ENCODE results near the gene GGTA1.
"Not testable (repeated sequence)": the region's sequence is repeated elsewhere in the genome, so short reads cannot be mapped to it uniquely, and the experiment has no call there.

The GGTA1 gene

GRCh38 chr9:121443981-121444380, 55.7 kb downstream of the GGTA1 start:
- no peaks in the 10 kb centered on the region for H3K36me3 Mint-ChIP-seq (ENCODE audit: low read depth)
- peaks cover 9% of the 10 kb centered on the region for H3K4me1 Mint-ChIP-seq
- no peak overlapping the region for H3K4me3 Mint-ChIP-seq
- peaks cover 8% of the 10 kb centered on the region for H3K9me3 Mint-ChIP-seq
- H3K27me3 Mint-ChIP-seq (ENCODE audit: low read depth): peaks cover 35% of the 10 kb centered on the region
- TF ChIP-seq CTCF (IDR thresholded peaks at IDR 0.05; ENCODE audit: unreplicated experiment in 3 of 3): no peak
- H3K27ac Mint-ChIP-seq: no peak overlapping the region

- Mint-ChIP-seq H3K27ac (no peak overlapping the region), H3K27me3 (ENCODE audit: low read depth) (peaks cover 30% of the 10 kb centered on the region), H3K9me3 (no peaks in the 10 kb centered on the region), H3K4me1 (peaks cover 5% of the 10 kb centered on the region), H3K4me3 (no peak overlapping the region), H3K36me3 (ENCODE audit: low read depth) (no peaks in the 10 kb centered on the region)
- no peak for TF ChIP-seq CTCF (IDR thresholded peaks at IDR 0.05; ENCODE audit: unreplicated experiment in 3 of 3)
These were observed 58.5 kb downstream of the GGTA1 start for GRCh38 chr9:121441165-121441564.

- Mint-ChIP-seq H3K4me1 (peaks cover 5% of the 10 kb centered on the region), H3K36me3 (ENCODE audit: low read depth) (no peaks in the 10 kb centered on the region), H3K27ac (no peak overlapping the region), H3K9me3 (no peaks in the 10 kb centered on the region), H3K27me3 (ENCODE audit: low read depth) (peaks cover 27% of the 10 kb centered on the region), H3K4me3 (no peak overlapping the region)
- TF ChIP-seq CTCF (IDR thresholded peaks at IDR 0.05; ENCODE audit: unreplicated experiment in 3 of 3): peak; percentile 26 to 32 (median 26)
These were observed 59.7 kb downstream of the GGTA1 start for GRCh38 chr9:121439711-121440664.

GRCh38 chr9:121439016-121439415, 60.6 kb downstream of the GGTA1 start:
- TF ChIP-seq CTCF (IDR thresholded peaks at IDR 0.05; ENCODE audit: unreplicated experiment in 3 of 3): no peak
- Mint-ChIP-seq H3K9me3 (no peaks in the 10 kb centered on the region), H3K36me3 (ENCODE audit: low read depth) (no peaks in the 10 kb centered on the region), H3K4me3 (no peak overlapping the region), H3K4me1 (peaks cover 5% of the 10 kb centered on the region), H3K27ac (no peak overlapping the region), H3K27me3 (ENCODE audit: low read depth) (peaks cover 21% of the 10 kb centered on the region)

- peaks cover 5% of the 10 kb centered on the region for H3K4me1 Mint-ChIP-seq
- H3K4me3 Mint-ChIP-seq: no peak overlapping the region
- no peak for TF ChIP-seq CTCF (IDR thresholded peaks at IDR 0.05; ENCODE audit: unreplicated experiment in 3 of 3)
- no peaks in the 10 kb centered on the region for H3K9me3 Mint-ChIP-seq
- H3K36me3 Mint-ChIP-seq (ENCODE audit: low read depth): no peaks in the 10 kb centered on the region
- peaks cover 16% of the 10 kb centered on the region for H3K27me3 Mint-ChIP-seq (ENCODE audit: low read depth)
- no peak overlapping the region for H3K27ac Mint-ChIP-seq
These were observed 61.8 kb downstream of the GGTA1 start for GRCh38 chr9:121437891-121438290.

GRCh38 chr9:121437046-121437445, 62.6 kb downstream of the GGTA1 start:
- peaks cover 11% of the 10 kb centered on the region for H3K27me3 Mint-ChIP-seq (ENCODE audit: low read depth)
- H3K4me1 Mint-ChIP-seq; H3K27ac Mint-ChIP-seq; H3K4me3 Mint-ChIP-seq; H3K36me3 Mint-ChIP-seq (ENCODE audit: low read depth); H3K9me3 Mint-ChIP-seq: not testable (repeated sequence)
